Panc1 (cell line): ENCODE measurements around the gene ATG2B. TPM values are rescaled to one million over a fixed set of nuclear protein-coding genes. Genes with fewer than 3 reads are reported as not detected.

ENCODE experiments used
- ATAC-seq: fragments of 200-7000 bp; cut with Tn5 transposase; 2 replicates; pipeline ENCODE4 v1.9.1; 2020; ENCODE audit warnings: mild to moderate bottlenecking, moderate library complexity
- BruUV-seq: library from RNA; stranded (reverse); fragments of 400-500 nt; replicated peaks from 2 replicates; lab custom pipeline; 2021; lab: Mats Ljungman, UMichigan
- CTCF ChIA-PET: fragments of 300-600 bp; sonication (Branson Sonifier 250); formaldehyde crosslinking; loops from one replicate; lab custom pipeline; 2022; ENCODE audit warnings: antibody characterized with exemption; lab: Charles Lee
- POLR2A ChIA-PET: fragments of 300-600 bp; sonication (Branson Sonifier 250); formaldehyde crosslinking; loops from one replicate; lab custom pipeline; 2022; ENCODE audit warnings: antibody characterized with exemption; lab: Charles Lee
- DNase-seq: peaks from one replicate; pipeline ENCODE4 v3.0.0-alpha.2; 2010; ENCODE audit warnings: low read depth, low spot score
- H3K27ac ChIP-seq: 2 replicates; pipeline ENCODE4 v1.5.1; 2011; ENCODE audit warnings: mild to moderate bottlenecking, low read length, inconsistent platforms
- H3K27me3 ChIP-seq: fragments of 200-500 bp; sonication (Bioruptor generic); 2 replicates; pipeline ENCODE4 v1.6.0; 2014; ENCODE audit warnings: low read length, inconsistent platforms; ENCODE audit not compliant: control insufficient read depth, insufficient read depth
- H3K36me3 ChIP-seq: fragments of 200-500 bp; sonication (Bioruptor generic); 2 replicates; pipeline ENCODE4 v1.5.1; 2014; ENCODE audit warnings: inconsistent platforms, mild to moderate bottlenecking, low read length, moderate library complexity; ENCODE audit not compliant: control insufficient read depth, insufficient read depth
- H3K4me1 ChIP-seq: 2 replicates; pipeline ENCODE4 v1.5.1; 2011; ENCODE audit warnings: inconsistent platforms, mild to moderate bottlenecking, low read length, moderate library complexity; ENCODE audit not compliant: control insufficient read depth, insufficient read depth
- H3K4me3 ChIP-seq, 2 experiments: 2 replicates each; pipeline ENCODE4 v1.5.1; 2011 to 2012; ENCODE audit warnings: low read depth in 2 of 2, low read length in 2 of 2, mild to moderate bottlenecking in 2 of 2, inconsistent platforms in 1 of 2, moderate library complexity in 1 of 2
- H3K9me3 ChIP-seq: fragments of 200-500 bp; sonication (Bioruptor generic); 2 replicates; pipeline ENCODE4 v1.5.1; 2014; ENCODE audit warnings: low read depth, mild to moderate bottlenecking, inconsistent platforms, low read length, moderate library complexity; ENCODE audit not compliant: control insufficient read depth, insufficient read depth
- POLR2AphosphoS5 ChIP-seq: IDR thresholded peaks from 2 replicates; pipeline ENCODE4 v1.6.1; 2012; ENCODE audit warnings: mild to moderate bottlenecking, low read depth, low read length, moderate library complexity
- SIN3A ChIP-seq: IDR thresholded peaks from 2 replicates; pipeline ENCODE4 v1.6.1; 2012; ENCODE audit warnings: low read depth, mild to moderate bottlenecking, low read length, moderate library complexity, borderline replicate concordance; ENCODE audit not compliant: insufficient read depth
- TCF7L2 ChIP-seq: IDR thresholded peaks from 2 replicates; pipeline ENCODE4 v1.6.1; 2011; ENCODE audit warnings: mild to moderate bottlenecking, low read depth, low read length, inconsistent platforms
- in situ Hi-C: cut with HindIII; loops from 2 replicates; pipeline ENCODE4 v1.10.0; 2016; ENCODE audit warnings: low sequenced_read_pairs, low pct_unique_long_range_greater_than_20kb
- intact Hi-C: fragments of 100-400 bp; cut with micrococcal nuclease; formaldehyde crosslinking; loops from one replicate; pipeline ENCODE4 v1.10.0; 2022; ENCODE audit not compliant: unreplicated experiment
- total RNA-seq: library from RNA; stranded (reverse); gene quantifications from one replicate; pipeline ENCODE4 v1.2.1, GENCODE V29; 2021; ENCODE audit not compliant: unreplicated experiment
- TF ChIP-seq, protein P1 (sequence below), 2 experiments: IDR thresholded peaks; 2 replicates each; pipeline ENCODE4 v1.6.1; 2011 to 2012; ENCODE audit warnings: low read depth in 2 of 2, control low read depth in 1 of 2, low read length in 1 of 2, mild to moderate bottlenecking in 1 of 2, moderate library complexity in 1 of 2; ENCODE audit not compliant: insufficient read depth in 1 of 2
- TF ChIP-seq, protein P2 (sequence below): fragments of 450-650 bp; IDR thresholded peaks from 2 replicates; pipeline ENCODE4 v1.5.1; 2017; ENCODE audit warnings: mild to moderate bottlenecking

The ATG2B gene
- total RNA-seq, 1 experiment from 2014 or later: 2.6 TPM

DNA sequence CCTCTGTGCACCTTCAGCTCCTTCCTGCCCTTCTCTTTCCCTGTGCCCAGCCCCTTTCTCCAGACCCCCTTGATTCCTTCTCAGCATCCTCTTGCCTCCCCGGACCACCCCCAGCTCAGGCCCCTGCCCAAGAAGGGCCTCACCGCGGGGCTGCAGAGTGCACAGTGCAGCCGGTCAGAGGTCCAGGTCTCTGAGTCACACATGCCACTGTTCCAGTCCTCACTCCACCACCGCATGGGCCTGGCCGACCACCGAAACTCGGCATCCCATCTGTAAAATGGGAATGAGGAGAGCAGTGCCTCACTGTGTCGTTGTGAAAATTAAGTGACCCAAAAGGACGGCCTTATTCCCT lies 93.8 kb downstream of the ATG2B start:
- H3K9me3 ChIP-seq: no peaks in the 10 kb centered on the region
- no peak for DNase-seq
- ATAC-seq: no peak
- BruUV-seq: no TSS peak
- TF ChIP-seq TCF7L2: no peak
- no peak for TF ChIP-seq POLR2AphosphoS5
- no peak for TF ChIP-seq SIN3A
- TF ChIP-seq, protein P1, sequence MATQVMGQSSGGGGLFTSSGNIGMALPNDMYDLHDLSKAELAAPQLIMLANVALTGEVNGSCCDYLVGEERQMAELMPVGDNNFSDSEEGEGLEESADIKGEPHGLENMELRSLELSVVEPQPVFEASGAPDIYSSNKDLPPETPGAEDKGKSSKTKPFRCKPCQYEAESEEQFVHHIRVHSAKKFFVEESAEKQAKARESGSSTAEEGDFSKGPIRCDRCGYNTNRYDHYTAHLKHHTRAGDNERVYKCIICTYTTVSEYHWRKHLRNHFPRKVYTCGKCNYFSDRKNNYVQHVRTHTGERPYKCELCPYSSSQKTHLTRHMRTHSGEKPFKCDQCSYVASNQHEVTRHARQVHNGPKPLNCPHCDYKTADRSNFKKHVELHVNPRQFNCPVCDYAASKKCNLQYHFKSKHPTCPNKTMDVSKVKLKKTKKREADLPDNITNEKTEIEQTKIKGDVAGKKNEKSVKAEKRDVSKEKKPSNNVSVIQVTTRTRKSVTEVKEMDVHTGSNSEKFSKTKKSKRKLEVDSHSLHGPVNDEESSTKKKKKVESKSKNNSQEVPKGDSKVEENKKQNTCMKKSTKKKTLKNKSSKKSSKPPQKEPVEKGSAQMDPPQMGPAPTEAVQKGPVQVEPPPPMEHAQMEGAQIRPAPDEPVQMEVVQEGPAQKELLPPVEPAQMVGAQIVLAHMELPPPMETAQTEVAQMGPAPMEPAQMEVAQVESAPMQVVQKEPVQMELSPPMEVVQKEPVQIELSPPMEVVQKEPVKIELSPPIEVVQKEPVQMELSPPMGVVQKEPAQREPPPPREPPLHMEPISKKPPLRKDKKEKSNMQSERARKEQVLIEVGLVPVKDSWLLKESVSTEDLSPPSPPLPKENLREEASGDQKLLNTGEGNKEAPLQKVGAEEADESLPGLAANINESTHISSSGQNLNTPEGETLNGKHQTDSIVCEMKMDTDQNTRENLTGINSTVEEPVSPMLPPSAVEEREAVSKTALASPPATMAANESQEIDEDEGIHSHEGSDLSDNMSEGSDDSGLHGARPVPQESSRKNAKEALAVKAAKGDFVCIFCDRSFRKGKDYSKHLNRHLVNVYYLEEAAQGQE (IDR thresholded peaks at IDR 0.05; ENCODE audit: insufficient read depth in 1 of 2, low read depth in 2 of 2, low read length in 1 of 2): no peak
- TF ChIP-seq, protein P2, sequence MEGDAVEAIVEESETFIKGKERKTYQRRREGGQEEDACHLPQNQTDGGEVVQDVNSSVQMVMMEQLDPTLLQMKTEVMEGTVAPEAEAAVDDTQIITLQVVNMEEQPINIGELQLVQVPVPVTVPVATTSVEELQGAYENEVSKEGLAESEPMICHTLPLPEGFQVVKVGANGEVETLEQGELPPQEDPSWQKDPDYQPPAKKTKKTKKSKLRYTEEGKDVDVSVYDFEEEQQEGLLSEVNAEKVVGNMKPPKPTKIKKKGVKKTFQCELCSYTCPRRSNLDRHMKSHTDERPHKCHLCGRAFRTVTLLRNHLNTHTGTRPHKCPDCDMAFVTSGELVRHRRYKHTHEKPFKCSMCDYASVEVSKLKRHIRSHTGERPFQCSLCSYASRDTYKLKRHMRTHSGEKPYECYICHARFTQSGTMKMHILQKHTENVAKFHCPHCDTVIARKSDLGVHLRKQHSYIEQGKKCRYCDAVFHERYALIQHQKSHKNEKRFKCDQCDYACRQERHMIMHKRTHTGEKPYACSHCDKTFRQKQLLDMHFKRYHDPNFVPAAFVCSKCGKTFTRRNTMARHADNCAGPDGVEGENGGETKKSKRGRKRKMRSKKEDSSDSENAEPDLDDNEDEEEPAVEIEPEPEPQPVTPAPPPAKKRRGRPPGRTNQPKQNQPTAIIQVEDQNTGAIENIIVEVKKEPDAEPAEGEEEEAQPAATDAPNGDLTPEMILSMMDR: no peak
- H3K27ac ChIP-seq: no peak overlapping the region
- POLR2A ChIA-PET: no interaction called here
- no peaks in the 10 kb centered on the region for H3K27me3 ChIP-seq
- no peaks in the 10 kb centered on the region for H3K4me1 ChIP-seq
- in situ Hi-C loops: no loop called here
- CTCF ChIA-PET: no interaction called here
- no peaks in the 10 kb centered on the region for H3K36me3 ChIP-seq
- H3K4me3 ChIP-seq: no peak overlapping the region
- intact Hi-C loops: no loop called here

DNA sequence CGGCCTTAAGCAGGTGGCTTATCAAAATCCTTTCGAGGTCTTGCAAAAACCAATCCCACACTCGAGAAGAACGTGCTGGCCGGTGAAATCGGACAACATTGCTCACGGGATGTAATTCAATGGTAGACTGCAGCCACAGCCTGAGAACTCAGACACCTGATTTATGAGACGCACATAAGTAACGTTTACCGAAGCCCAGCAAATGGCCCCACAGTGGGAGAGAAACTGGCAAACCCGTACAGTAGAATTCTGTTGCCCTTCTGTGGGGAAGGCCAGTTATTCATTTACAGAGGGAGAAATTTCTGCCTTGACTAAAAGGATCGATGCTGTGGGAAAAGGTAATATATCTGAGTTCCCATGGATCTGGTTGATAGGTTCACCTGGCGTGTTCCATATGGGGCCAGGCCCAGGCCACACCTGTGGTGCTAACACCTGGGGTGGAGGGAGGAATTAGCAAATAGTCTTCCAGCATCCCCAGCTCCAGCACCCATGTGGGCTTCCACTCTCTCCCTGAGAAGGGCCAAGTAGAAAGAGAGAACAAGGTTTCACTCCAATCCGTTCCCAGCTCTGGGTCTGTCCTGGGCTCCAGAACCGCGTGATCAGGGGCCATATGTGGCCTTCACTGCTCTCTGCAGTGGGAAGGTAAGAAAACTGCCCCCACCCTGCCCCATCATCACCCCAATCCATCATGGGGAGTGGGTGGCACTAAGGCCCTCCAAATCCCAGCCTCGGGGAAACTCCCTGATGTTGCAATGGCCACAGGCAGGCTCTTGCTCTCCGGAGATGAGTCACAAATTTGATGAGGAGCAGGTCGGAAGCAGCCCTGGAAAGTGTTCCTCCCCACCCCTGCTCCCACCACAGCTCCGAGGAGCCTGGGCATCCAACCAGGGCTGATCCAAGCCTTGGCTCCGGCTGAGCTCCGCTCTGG lies 94.4 kb downstream of the ATG2B start:
- Histone ChIP-seq H3K27ac (no peak overlapping the region), H3K36me3 (no peaks in the 10 kb centered on the region), H3K27me3 (no peaks in the 10 kb centered on the region), H3K9me3 (no peaks in the 10 kb centered on the region), H3K4me1 (no peaks in the 10 kb centered on the region), H3K4me3 (no peak overlapping the region)
- BruUV-seq: no TSS peak
- DNase-seq (no peak), ATAC-seq (no peak)
- in situ Hi-C loops (no loop called here), intact Hi-C loops (no loop called here)
- TF ChIP-seq, protein P1 (IDR thresholded peaks at IDR 0.05; ENCODE audit: insufficient read depth in 1 of 2, low read depth in 2 of 2, low read length in 1 of 2): no peak
- TF ChIP-seq POLR2AphosphoS5: no peak
- TF ChIP-seq, protein P2: no peak
- TF ChIP-seq TCF7L2: no peak
- no peak for TF ChIP-seq SIN3A
- POLR2A ChIA-PET: no interaction called here
- CTCF ChIA-PET: no interaction called here
